ENCODE measurements around the gene PLAC9.
"Not testable (repeated sequence)": the region's sequence is repeated elsewhere in the genome, so short reads cannot be mapped to it uniquely, and the experiment has no call there.

PLAC9 gene

GRCh38 chr10:80132299-80133139, at the start of gene PLAC9:
TSS of gene PLAC9 (plus strand) at chr10:80132730. CDS start at chr10:80132763, 33 bp downstream.
- no peak for FAIRE-seq

GRCh38 chr10:80090121-80090520, 42.4 kb upstream of the PLAC9 start:
- no peak for FAIRE-seq

- no peak for FAIRE-seq
Observed at GRCh38 chr10:80094231-80094630, 38.3 kb upstream of the PLAC9 start.

- not testable (repeated sequence) for FAIRE-seq
Observed at GRCh38 chr10:80098272-80098671, 34.3 kb upstream of the PLAC9 start.

GRCh38 chr10:80099295-80099694, 33.2 kb upstream of the PLAC9 start:
- FAIRE-seq, result not testable (repeated sequence)

- no peak for FAIRE-seq
Observed at GRCh38 chr10:80100116-80100515, 32.4 kb upstream of the PLAC9 start.

GRCh38 chr10:80100861-80101695, 31.5 kb upstream of the PLAC9 start:
- no peak for FAIRE-seq

- FAIRE-seq, result peak; percentile 62
Observed at GRCh38 chr10:80104066-80104926, 28.2 kb upstream of the PLAC9 start.

GRCh38 chr10:80108576-80109239, 23.8 kb upstream of the PLAC9 start:
- no peak for FAIRE-seq

GRCh38 chr10:80110986-80111385, 21.5 kb upstream of the PLAC9 start:
- no peak for FAIRE-seq

- no peak for FAIRE-seq
Observed at GRCh38 chr10:80118669-80119068, 13.9 kb upstream of the PLAC9 start.

GRCh38 chr10:80122110-80122710, 10.3 kb upstream of the PLAC9 start:
- no peak for FAIRE-seq

GRCh38 chr10:80122746-80123145, 9.8 kb upstream of the PLAC9 start:
- no peak for FAIRE-seq

GRCh38 chr10:80126876-80127275, 5.7 kb upstream of the PLAC9 start:
- FAIRE-seq, result no peak

- no peak for FAIRE-seq
Observed at GRCh38 chr10:80131499-80131901, 1.0 kb upstream of the PLAC9 start.

GRCh38 chr10:80133206-80133605, 676 bp downstream of the PLAC9 start:
- no peak for FAIRE-seq

- FAIRE-seq, result not testable (repeated sequence)
Observed at GRCh38 chr10:80133687-80134086, 1.2 kb downstream of the PLAC9 start.

- no peak for FAIRE-seq
Observed at GRCh38 chr10:80136134-80136571, 3.6 kb downstream of the PLAC9 start.

GRCh38 chr10:80137031-80137862, 4.7 kb downstream of the PLAC9 start:
- no peak for FAIRE-seq

GRCh38 chr10:80137920-80138319, 5.4 kb downstream of the PLAC9 start:
- no peak for FAIRE-seq

- FAIRE-seq, result no peak
Observed at GRCh38 chr10:80139265-80139664, 6.7 kb downstream of the PLAC9 start.

Measured in islet of Langerhans (tissue), 1 donor.